ENCODE measurements around the gene THBS4.
"Not testable (repeated sequence)": the region's sequence is repeated elsewhere in the genome, so short reads cannot be mapped to it uniquely, and the experiment has no call there.

The THBS4 gene

GRCh38 chr5:80078921-80079320, 43.8 kb downstream of the THBS4 start:
- in situ Hi-C loops (cut with HindIII; ENCODE audit: low pct_ligation_motif_present, low sequenced_read_pairs) = no loop called here
- H3K36me3 ChIP-seq (replicated peaks) = no peaks in the 10 kb centered on the region
- no peak for TF ChIP-seq CTCF (IDR thresholded peaks at IDR 0.05; ENCODE audit: low read depth, low read length, missing control alignments)

DNA sequence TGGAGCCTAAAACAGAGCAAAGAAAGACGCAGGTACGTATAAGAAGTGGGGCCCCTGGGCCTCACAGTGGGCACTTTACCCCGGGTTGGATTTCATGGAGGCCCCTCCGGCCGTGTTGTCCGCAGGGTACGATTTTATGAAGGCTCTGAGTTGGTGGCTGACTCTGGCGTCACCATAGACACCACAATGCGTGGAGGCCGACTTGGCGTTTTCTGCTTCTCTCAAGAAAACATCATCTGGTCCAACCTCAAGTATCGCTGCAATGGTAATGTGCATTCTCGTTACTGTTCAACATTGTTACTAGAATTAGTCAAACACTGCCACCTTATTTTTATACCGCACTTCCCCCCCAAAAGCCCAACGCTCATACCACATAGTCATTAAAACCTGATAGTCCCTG, 47.1 kb downstream of the THBS4 start:
- H3K36me3 ChIP-seq (replicated peaks) = no peaks in the 10 kb centered on the region
- no peak overlapping the region for H3K27ac ChIP-seq
- no peak for TF ChIP-seq CTCF (IDR thresholded peaks at IDR 0.05; ENCODE audit: low read depth, low read length, missing control alignments)
- H3K27me3 ChIP-seq (replicated peaks) = no peaks in the 10 kb centered on the region
- H3K4me3 ChIP-seq (ENCODE audit: low read depth, low read length) = no peak overlapping the region
- no peak for DNase-seq
- in situ Hi-C loops (cut with HindIII; ENCODE audit: low pct_ligation_motif_present, low sequenced_read_pairs) = no loop called here

More at GRCh38 chr5:80078921-80079320, 43.8 kb downstream of the THBS4 start:
- DNase-seq = no peak
- Histone ChIP-seq H3K27me3 (replicated peaks) (no peaks in the 10 kb centered on the region), H3K27ac (no peak overlapping the region), H3K4me3 (ENCODE audit: low read depth, low read length) (no peak overlapping the region)

- Histone ChIP-seq H3K27ac (no peak overlapping the region), H3K27me3 (replicated peaks) (no peaks in the 10 kb centered on the region), H3K36me3 (replicated peaks) (no peaks in the 10 kb centered on the region), H3K4me3 (ENCODE audit: low read depth, low read length) (no peak overlapping the region)
- peak; percentile 80 for TF ChIP-seq CTCF (IDR thresholded peaks at IDR 0.05; ENCODE audit: low read depth, low read length, missing control alignments)
- DNase-seq = peak; percentile 59
- in situ Hi-C loops (cut with HindIII; ENCODE audit: low pct_ligation_motif_present, low sequenced_read_pairs) = no loop called here
Measured at GRCh38 chr5:80082731-80083100, 47.6 kb downstream of the THBS4 start.

GRCh38 chr5:80083101-80083890, 48.1 kb downstream of the THBS4 start:
- Histone ChIP-seq H3K36me3 (replicated peaks) (no peaks in the 10 kb centered on the region), H3K27ac (no peak overlapping the region), H3K4me3 (ENCODE audit: low read depth, low read length) (peak overlapping the region; percentile 22), H3K27me3 (replicated peaks) (no peaks in the 10 kb centered on the region)
- TF ChIP-seq CTCF (IDR thresholded peaks at IDR 0.05; ENCODE audit: low read depth, low read length, missing control alignments) = peak; percentile 55
- in situ Hi-C loops (cut with HindIII; ENCODE audit: low pct_ligation_motif_present, low sequenced_read_pairs) = no loop called here
- DNase-seq = peak; percentile 31

DNA sequence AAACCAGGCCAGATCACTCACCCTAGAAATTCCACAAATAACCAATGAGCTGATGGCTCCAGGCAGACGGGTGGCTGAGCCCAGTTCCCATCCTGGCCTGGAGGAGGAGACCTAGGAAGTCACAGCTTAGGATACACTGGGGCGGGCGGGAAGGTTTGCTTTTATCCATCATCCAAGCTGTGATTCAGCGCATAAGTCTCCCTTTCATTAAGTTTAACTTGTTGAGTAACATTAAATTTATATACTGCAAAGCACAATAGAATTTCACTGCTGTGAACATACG, 55.7 kb downstream of the THBS4 start:
- H3K4me3 ChIP-seq (ENCODE audit: low read depth, low read length) = no peak overlapping the region
- no peak for DNase-seq
- no peak for TF ChIP-seq CTCF (IDR thresholded peaks at IDR 0.05; ENCODE audit: low read depth, low read length, missing control alignments)

DNA sequence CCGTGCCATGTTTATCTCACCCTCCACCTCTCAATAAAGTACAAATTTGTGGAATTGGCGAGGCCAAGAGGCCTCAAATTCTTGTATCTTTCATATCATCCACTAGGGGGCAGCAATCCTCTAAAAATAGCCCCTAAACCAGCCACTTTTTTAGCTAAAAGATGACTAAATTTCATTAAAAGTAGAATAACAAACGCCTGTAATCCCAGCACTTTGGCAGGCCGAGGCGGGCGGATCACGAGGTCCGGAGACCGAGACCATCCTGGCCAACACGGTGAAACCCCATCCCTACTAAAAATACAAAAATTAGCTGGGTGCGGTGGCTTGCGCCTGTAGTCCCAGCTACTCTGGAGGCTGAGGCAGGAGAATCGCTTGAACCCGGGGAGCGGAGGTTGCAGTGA, 56.6 kb downstream of the THBS4 start:
- peak; percentile 59 for TF ChIP-seq CTCF (IDR thresholded peaks at IDR 0.05; ENCODE audit: low read depth, low read length, missing control alignments)
- H3K4me3 ChIP-seq (ENCODE audit: low read depth, low read length); H3K27me3 ChIP-seq (replicated peaks); H3K36me3 ChIP-seq (replicated peaks); H3K27ac ChIP-seq; in situ Hi-C loops (cut with HindIII; ENCODE audit: low pct_ligation_motif_present, low sequenced_read_pairs): not testable (repeated sequence)
- DNase-seq = peak; percentile 40

More for the DNA sequence above, 55.7 kb downstream of the THBS4 start:
- no peaks in the 10 kb centered on the region for H3K27me3 ChIP-seq (replicated peaks)
- H3K36me3 ChIP-seq (replicated peaks) = no peaks in the 10 kb centered on the region
- H3K27ac ChIP-seq = no peak overlapping the region
- in situ Hi-C loops (cut with HindIII; ENCODE audit: low pct_ligation_motif_present, low sequenced_read_pairs) = no loop called here
